Activated naive CD4-positive, alpha-beta T cell treated with anti-CD3 and anti-CD28 coated beads, Interleukin-2, amount 50 U/mL, for 24 hours (primary cell): ENCODE results near the gene CUX1.

Experiments used
- H3K27ac Mint-ChIP-seq: one replicate; pipeline ENCODE4 v1.8.0; 2021; ENCODE audit warnings: mild to moderate bottlenecking, mixed read lengths
- H3K27me3 Mint-ChIP-seq: one replicate; pipeline ENCODE4 v1.8.0; 2021; ENCODE audit warnings: mixed read lengths
- H3K36me3 Mint-ChIP-seq: one replicate; pipeline ENCODE4 v1.8.0; 2021; ENCODE audit warnings: mixed read lengths
- H3K4me1 Mint-ChIP-seq: one replicate; pipeline ENCODE4 v1.8.0; 2021; ENCODE audit warnings: mixed read lengths
- H3K4me3 Mint-ChIP-seq: one replicate; pipeline ENCODE4 v1.8.0; 2021; ENCODE audit warnings: mild to moderate bottlenecking, mixed read lengths
- H3K9me3 Mint-ChIP-seq: one replicate; pipeline ENCODE4 v1.8.0; 2021; ENCODE audit warnings: mixed read lengths

CUX1 gene

GRCh38 chr7:101943306-101943705 lies 125.9 kb downstream of the CUX1 start:
- no peak overlapping the region for H3K27ac Mint-ChIP-seq
- no peaks in the 10 kb centered on the region for H3K9me3 Mint-ChIP-seq
- H3K36me3 Mint-ChIP-seq: no peaks in the 10 kb centered on the region
- H3K27me3 Mint-ChIP-seq: no peaks in the 10 kb centered on the region
- no peak overlapping the region for H3K4me3 Mint-ChIP-seq
- H3K4me1 Mint-ChIP-seq: no peaks in the 10 kb centered on the region

DNA sequence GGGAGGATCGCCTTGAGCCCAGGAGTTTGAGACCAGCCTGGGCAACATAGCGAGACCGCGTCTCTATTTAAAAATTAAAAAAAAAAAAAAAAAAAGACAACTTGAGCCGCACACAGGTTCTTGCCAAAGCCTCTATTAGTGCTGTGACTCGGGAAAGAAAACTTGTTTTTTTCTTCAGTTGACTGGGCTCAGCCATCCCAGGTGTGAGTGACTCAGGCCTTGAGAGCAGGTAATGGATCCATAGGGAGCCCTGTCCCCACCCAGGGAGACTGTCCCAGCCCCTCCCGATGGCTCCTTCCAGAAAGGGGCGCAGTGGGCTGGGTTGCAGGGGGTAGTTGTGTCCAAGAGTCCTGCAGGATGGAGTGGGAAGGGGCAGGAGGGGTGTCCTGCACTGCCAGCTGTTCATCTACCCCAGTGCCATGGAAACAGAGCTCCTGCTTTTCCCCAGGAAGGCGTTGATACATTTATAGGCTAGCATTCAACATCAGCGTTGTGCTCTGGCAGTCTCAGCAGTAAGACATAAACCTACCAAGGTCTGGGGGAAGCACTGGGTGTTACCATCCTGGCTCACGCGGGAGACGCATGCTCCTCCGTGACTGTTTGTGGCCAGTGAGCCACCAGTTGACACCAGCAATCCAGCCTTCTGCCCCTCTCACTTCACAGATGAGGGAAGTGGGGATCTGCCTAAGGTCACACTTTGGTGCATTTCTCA lies 126.6 kb downstream of the CUX1 start:
- Mint-ChIP-seq H3K4me3 (no peak overlapping the region), H3K27ac (no peak overlapping the region), H3K4me1 (no peaks in the 10 kb centered on the region), H3K27me3 (no peaks in the 10 kb centered on the region), H3K9me3 (no peaks in the 10 kb centered on the region), H3K36me3 (no peaks in the 10 kb centered on the region)

DNA sequence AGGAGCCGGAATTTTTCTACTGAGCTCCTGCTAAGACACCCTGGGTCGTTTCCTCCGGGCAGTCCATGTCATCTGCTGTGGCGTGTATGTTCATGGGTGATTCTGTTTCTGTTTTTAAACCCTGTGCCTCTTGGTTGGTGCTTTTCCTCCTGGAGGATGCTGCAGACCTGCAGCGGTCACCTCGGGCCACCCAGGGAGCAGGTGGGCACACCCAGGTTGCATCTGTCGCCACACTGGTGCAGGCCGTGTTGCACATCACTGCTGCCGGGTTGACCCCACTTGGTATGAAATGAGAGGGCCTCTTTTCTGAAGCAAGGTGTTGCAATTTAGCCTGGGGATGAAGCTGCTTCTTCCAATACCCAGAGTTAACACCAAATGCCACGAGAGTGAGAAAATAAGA lies 127.2 kb downstream of the CUX1 start:
- Mint-ChIP-seq H3K4me1 (no peaks in the 10 kb centered on the region), H3K27me3 (no peaks in the 10 kb centered on the region), H3K9me3 (no peaks in the 10 kb centered on the region), H3K36me3 (no peaks in the 10 kb centered on the region), H3K27ac (no peak overlapping the region), H3K4me3 (no peak overlapping the region)

GRCh38 chr7:101945034-101945758 lies 127.8 kb downstream of the CUX1 start:
- Mint-ChIP-seq H3K9me3 (no peaks in the 10 kb centered on the region), H3K4me1 (no peaks in the 10 kb centered on the region), H3K4me3 (no peak overlapping the region), H3K36me3 (no peaks in the 10 kb centered on the region), H3K27me3 (no peaks in the 10 kb centered on the region), H3K27ac (no peak overlapping the region)

- peaks cover 4% of the 10 kb centered on the region for H3K4me1 Mint-ChIP-seq
- no peak overlapping the region for H3K27ac Mint-ChIP-seq
- H3K27me3 Mint-ChIP-seq: no peaks in the 10 kb centered on the region
- H3K4me3 Mint-ChIP-seq: no peak overlapping the region
- H3K9me3 Mint-ChIP-seq: no peaks in the 10 kb centered on the region
- no peaks in the 10 kb centered on the region for H3K36me3 Mint-ChIP-seq
Observed at GRCh38 chr7:101947899-101948298, 130.5 kb downstream of the CUX1 start.

GRCh38 chr7:101948650-101949049 lies 131.2 kb downstream of the CUX1 start:
- Mint-ChIP-seq H3K27ac (no peak overlapping the region), H3K4me1 (peaks cover 11% of the 10 kb centered on the region), H3K9me3 (no peaks in the 10 kb centered on the region), H3K4me3 (no peak overlapping the region), H3K36me3 (peaks cover 1% of the 10 kb centered on the region), H3K27me3 (no peaks in the 10 kb centered on the region)

DNA sequence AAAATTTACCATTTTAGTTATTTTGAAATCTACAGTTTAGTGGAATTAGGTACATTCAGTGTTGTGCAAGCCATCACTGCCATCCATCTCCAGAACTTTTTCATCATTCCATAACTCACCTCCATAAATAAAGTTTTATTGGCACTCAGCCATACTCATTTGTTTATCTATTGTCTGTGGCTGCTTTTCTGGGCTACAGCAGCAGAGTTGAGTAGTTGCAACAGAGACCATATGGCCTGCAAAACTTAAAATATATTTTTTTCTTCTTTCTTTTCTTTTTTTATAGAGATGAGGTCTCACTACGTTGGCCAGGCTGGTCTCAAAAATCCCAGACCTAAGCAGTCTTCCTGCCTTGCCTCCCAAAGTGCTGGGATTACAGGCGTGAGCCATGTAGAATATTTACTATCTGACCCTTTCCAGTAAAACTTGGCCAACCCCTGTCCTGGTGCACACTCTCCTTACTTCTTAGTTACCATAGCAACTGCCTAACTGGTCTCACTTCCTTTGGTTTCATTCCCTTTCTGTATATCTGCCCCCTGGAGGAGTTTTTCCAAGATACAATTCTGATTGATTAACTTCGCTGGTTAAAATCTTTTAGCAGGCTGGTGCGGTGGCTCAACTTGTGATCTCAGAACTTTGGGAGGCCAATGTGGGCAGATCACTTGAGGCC lies 133.2 kb downstream of the CUX1 start:
- Mint-ChIP-seq H3K4me3 (no peak overlapping the region), H3K36me3 (peaks cover 1% of the 10 kb centered on the region), H3K27ac (no peak overlapping the region), H3K27me3 (no peaks in the 10 kb centered on the region), H3K4me1 (peaks cover 18% of the 10 kb centered on the region), H3K9me3 (no peaks in the 10 kb centered on the region)

- Mint-ChIP-seq H3K9me3 (no peaks in the 10 kb centered on the region), H3K36me3 (peaks cover 1% of the 10 kb centered on the region), H3K27ac (no peak overlapping the region), H3K27me3 (no peaks in the 10 kb centered on the region), H3K4me3 (no peak overlapping the region), H3K4me1 (peaks cover 21% of the 10 kb centered on the region)
Observed at GRCh38 chr7:101951757-101952156, 134.3 kb downstream of the CUX1 start.

- Mint-ChIP-seq H3K4me1 (peaks cover 21% of the 10 kb centered on the region), H3K27me3 (no peaks in the 10 kb centered on the region), H3K27ac (peak overlapping the region; percentile 30), H3K9me3 (no peaks in the 10 kb centered on the region), H3K4me3 (no peak overlapping the region), H3K36me3 (peaks cover 1% of the 10 kb centered on the region)
Observed at GRCh38 chr7:101952355-101953247, 135.2 kb downstream of the CUX1 start.

DNA sequence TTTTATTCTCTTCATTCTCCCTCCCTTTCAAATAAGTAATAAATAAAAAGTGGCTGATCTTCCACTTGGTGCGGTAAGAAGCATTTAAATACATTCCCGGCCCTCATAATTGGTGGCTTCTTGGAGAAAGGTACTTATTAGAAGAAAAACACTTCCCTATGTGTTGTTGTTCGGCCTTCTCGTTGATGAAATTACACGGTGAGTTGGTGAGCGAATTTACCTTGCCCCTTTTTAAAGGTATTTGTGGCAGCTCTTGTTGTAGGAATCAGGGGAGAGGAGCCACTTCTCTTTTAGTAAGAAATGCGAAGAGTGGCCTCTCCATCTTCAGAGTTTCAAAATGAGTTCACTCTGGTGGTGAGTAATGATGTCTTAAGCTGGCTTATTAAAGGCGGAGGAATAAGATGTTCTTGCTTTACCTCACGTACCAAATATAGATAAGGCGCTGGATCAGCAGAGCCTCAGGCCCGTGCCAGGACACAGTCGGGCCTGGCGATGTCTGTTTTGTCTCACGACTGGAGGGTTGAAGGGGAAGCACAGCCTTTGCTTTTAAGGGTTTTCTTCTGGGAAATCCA lies 135.9 kb downstream of the CUX1 start:
- H3K4me3 Mint-ChIP-seq: peak overlapping the region; percentile 3
- H3K36me3 Mint-ChIP-seq: peaks cover 1% of the 10 kb centered on the region
- H3K9me3 Mint-ChIP-seq: no peaks in the 10 kb centered on the region
- H3K27me3 Mint-ChIP-seq: no peaks in the 10 kb centered on the region
- H3K4me1 Mint-ChIP-seq: peaks cover 21% of the 10 kb centered on the region
- H3K27ac Mint-ChIP-seq: peak overlapping the region; percentile 1

DNA sequence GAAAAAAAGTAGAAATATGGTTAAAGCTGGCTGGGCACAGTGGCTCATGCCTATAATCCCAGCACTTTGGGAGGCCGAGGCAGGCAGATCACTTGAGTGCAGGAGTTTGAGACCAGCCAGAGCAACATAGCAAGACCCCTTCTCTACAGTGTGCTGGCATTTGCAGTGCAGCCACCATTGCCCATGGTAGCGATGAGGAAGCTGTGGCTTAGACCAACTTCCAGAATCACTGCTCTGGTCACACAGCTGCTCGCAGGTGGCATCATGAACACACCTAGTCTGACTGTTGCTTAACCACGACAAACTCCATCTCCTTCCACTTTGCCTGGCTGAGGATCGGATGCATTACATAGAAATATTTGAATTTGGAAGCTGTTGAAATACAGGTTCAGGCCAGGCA lies 137.1 kb downstream of the CUX1 start:
- H3K4me3 Mint-ChIP-seq: no peak overlapping the region
- peaks cover 21% of the 10 kb centered on the region for H3K4me1 Mint-ChIP-seq
- no peaks in the 10 kb centered on the region for H3K9me3 Mint-ChIP-seq
- peaks cover 1% of the 10 kb centered on the region for H3K36me3 Mint-ChIP-seq
- H3K27me3 Mint-ChIP-seq: no peaks in the 10 kb centered on the region
- no peak overlapping the region for H3K27ac Mint-ChIP-seq

DNA sequence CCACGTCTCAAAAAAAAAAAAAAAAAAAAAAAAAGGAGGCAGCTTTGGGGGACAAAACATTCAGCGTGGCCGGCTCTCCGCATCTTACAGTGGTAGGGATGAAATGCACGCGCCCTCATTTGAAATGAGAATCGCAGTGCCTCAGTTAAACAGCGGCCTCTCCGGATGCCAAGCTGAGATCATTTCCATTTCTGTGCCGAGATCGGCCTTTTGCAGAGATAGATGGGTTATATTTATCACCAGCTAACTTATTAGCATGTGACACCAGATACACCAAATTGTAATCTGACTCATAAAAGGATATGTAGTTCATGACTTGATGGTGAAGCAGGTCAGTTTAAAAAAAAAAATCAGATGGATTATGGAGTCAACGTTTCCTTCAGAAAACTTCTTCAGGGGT lies 138.7 kb downstream of the CUX1 start:
- peaks cover 21% of the 10 kb centered on the region for H3K4me1 Mint-ChIP-seq
- H3K36me3 Mint-ChIP-seq: peaks cover 3% of the 10 kb centered on the region
- no peak overlapping the region for H3K4me3 Mint-ChIP-seq
- H3K27me3 Mint-ChIP-seq: no peaks in the 10 kb centered on the region
- no peak overlapping the region for H3K27ac Mint-ChIP-seq
- no peaks in the 10 kb centered on the region for H3K9me3 Mint-ChIP-seq

- H3K36me3 Mint-ChIP-seq: peaks cover 3% of the 10 kb centered on the region
- H3K27me3 Mint-ChIP-seq: no peaks in the 10 kb centered on the region
- H3K9me3 Mint-ChIP-seq: no peaks in the 10 kb centered on the region
- no peak overlapping the region for H3K27ac Mint-ChIP-seq
- H3K4me1 Mint-ChIP-seq: peaks cover 17% of the 10 kb centered on the region
- no peak overlapping the region for H3K4me3 Mint-ChIP-seq
Observed at GRCh38 chr7:101957744-101958525, 140.5 kb downstream of the CUX1 start.

GRCh38 chr7:101959342-101959741 lies 141.9 kb downstream of the CUX1 start:
- no peaks in the 10 kb centered on the region for H3K27me3 Mint-ChIP-seq
- peaks cover 8% of the 10 kb centered on the region for H3K4me1 Mint-ChIP-seq
- H3K36me3 Mint-ChIP-seq: peaks cover 1% of the 10 kb centered on the region
- no peak overlapping the region for H3K4me3 Mint-ChIP-seq
- no peak overlapping the region for H3K27ac Mint-ChIP-seq
- no peaks in the 10 kb centered on the region for H3K9me3 Mint-ChIP-seq
